ENCODE results near the gene CD24. TPM values are rescaled to one million over a fixed set of nuclear protein-coding genes. Genes with fewer than 3 reads are reported as not detected.
"Not testable (repeated sequence)": the region's sequence is repeated elsewhere in the genome, so short reads cannot be mapped to it uniquely, and the experiment has no call there.

The CD24 gene
- total RNA-seq, 1 donor from 2014 or later: 0.75 TPM

DNA sequence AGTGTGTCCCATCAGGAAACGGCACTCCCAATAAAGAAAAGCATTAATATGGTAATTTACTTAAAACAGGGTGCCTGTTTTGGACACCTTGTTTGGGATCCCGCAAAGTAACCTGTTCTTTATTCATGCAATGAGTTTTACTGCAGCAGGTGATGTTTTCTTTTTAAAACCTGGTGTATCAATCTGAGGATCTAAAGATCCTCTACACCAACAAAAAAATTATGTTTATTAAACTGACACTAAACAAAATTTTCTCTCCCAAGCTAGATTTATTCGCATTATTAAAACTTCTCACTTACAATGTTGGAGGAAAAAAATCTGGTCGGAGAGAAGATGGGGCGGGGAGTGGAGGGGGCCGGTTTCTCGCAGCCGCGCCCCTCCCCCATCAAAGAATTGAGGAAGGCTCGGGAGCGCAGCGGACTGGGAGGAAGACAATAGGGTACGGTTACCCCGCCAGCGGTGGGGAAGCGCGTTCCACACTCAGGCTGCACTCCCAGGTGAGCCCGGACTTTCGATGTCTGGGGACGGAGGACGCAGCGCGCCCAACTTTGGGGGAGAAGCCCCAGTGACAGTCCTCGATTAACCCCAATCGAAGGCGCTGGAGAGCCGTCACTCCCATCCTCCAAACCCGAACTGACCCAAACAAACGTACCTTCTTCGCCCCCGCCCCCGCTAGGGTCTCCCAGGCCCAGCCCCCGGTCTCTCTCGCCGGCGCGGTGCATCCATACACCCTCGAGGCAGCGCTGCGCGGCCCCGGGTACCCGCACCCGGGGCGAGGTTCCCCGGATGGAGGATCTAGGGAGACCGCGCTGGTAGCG, 1.3 kb downstream of the CD24 start:
- ATAC-seq (ENCODE audit: poor library complexity): no peak
- no peak for DNase-seq
- intact Hi-C loops (cut with DNase I): no loop called here

DNA sequence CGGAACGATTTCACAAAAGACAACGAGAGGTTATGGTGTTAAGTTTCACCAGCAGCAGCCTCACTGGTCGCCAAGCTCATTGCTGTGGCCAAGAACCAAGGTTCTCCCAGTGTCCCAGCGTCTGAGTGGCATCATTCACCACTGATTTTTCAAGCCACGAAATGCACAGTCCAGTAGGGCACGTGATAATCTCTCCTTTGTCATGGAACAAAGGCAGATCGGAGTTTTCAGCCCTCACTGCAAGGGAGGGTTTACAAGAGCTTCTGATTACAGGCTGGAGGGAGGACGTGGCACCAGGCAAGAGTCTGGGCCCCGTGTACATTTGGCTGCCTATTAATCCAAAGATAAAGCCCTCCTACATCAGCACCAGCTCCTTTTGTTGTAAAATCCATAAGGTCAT, 2.0 kb downstream of the CD24 start:
- intact Hi-C loops (cut with DNase I): no loop called here
- ATAC-seq (ENCODE audit: poor library complexity): no peak

DNA sequence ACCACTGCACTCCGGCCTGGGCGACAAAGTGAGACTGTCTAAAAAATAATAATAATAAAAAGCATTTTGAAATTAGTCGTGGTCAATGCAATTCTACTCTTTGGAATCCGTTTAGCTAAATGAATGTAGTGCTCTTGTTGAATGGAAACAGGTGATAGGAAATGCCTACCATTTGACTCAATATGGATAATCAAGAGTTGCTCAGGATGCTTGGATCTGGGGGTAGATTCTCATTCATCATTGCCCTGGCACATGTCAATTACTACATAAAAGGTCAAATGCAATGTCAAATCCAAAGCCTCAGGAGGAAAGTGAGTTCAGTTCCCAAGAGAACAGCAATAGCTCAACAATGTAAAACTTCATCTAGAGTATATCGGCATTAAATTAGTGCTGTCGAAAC, 3.8 kb downstream of the CD24 start:
- DNase-seq; intact Hi-C loops (cut with DNase I); ATAC-seq (ENCODE audit: poor library complexity): not testable (repeated sequence)

More for the DNA sequence above, 2.0 kb downstream of the CD24 start:
- DNase-seq: no peak

GRCh38 chr6:106967936-106968555, 6.5 kb downstream of the CD24 start:
- DNase-seq (no peak), ATAC-seq (ENCODE audit: poor library complexity) (no peak)
- intact Hi-C loops (cut with DNase I): no loop called here

- no peak for DNase-seq
- ATAC-seq (ENCODE audit: poor library complexity): no peak
- intact Hi-C loops (cut with DNase I): no loop called here
These were observed 7.6 kb downstream of the CD24 start for GRCh38 chr6:106966671-106967640.

- intact Hi-C loops (cut with DNase I): no loop called here
- ATAC-seq (ENCODE audit: poor library complexity) (no peak), DNase-seq (no peak)
These were observed 8.3 kb downstream of the CD24 start for GRCh38 chr6:106966229-106966628.

- ATAC-seq (ENCODE audit: poor library complexity) (no peak), DNase-seq (no peak)
- intact Hi-C loops (cut with DNase I): no loop called here
These were observed 9.6 kb downstream of the CD24 start for GRCh38 chr6:106964954-106965353.

DNA sequence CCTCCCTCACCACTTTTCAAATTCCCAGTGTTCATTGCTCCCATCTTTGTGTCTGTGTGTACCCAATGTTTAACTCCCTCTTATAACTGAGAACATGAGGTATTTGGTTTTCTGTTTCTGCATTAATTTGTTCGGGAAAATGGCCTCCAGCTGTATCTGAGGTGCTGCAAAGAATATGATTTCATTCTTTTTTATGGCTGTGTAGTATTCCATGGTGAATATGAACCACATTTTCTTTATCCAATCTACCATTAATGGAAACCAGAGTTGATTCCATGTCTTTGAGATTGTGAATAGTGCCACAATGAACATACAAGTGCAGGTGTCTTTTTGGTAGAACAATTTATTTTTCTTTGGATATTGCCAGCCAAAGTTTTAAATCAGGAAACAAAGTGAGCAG, 10.4 kb downstream of the CD24 start:
- intact Hi-C loops (cut with DNase I): no loop called here
- DNase-seq: no peak
- ATAC-seq (ENCODE audit: poor library complexity): no peak

GRCh38 chr6:106963544-106963943, 11.0 kb downstream of the CD24 start:
- DNase-seq: no peak
- intact Hi-C loops (cut with DNase I): no loop called here

DNA sequence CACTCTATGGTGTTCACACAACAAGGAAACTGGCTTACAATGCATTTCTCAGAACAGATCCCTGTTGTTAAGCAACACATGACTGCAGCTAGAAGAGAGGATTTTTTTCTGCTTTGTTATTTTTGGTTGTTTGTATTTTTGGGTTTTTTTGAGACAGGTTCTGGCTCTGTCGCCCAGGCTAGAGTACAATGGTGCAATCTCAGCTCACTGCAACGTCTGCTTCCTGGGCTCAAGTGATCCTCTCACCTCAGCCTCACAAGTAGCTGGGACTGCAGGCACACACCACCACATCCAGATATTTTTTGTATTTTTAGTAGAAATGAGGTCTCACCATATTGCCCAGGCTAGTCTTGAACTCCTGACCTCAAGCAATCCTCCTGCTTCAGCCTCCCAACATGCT, 12.7 kb downstream of the CD24 start:
- ATAC-seq (ENCODE audit: poor library complexity) (no peak), DNase-seq (no peak)
- intact Hi-C loops (cut with DNase I): no loop called here

More at GRCh38 chr6:106963544-106963943, 11.0 kb downstream of the CD24 start:
- ATAC-seq (ENCODE audit: poor library complexity): no peak

DNA sequence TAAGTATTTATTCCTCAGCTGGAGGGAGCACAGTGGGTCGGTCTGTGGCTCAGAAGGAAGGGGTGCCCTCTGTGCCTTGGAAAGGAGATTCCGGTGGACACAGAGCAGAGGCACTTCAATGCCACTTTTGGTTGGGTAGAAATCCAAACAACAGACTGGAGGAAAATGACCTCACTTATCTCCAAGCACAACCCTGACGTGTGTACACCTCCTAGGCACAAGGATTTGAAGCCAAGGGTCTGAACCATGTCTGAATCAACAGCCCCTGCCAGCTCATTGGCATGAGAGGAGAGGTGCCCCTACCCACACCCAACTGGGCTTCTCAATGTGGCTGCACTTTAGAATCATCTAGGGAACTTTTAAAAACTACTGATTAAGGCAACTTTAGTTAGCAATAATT, 13.4 kb downstream of the CD24 start:
- intact Hi-C loops (cut with DNase I): no loop called here
- DNase-seq (no peak), ATAC-seq (ENCODE audit: poor library complexity) (no peak)

DNA sequence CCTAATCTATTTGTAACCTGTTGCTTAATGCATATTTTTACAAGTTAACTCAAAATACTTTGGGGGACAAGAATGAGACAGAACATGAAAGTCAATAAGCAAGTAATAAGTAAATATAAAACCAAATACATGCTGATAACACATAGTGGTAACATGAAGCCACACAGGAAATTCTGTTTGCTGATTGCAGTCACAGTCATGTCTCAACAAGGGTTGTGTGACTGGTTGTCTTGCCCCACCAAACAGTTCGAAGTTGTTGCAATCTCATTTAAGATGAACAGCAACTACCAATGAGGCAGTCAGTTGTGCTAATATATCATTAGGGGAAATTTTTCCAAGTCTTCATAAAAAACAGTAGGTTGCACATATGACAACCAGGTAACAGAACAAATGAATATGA, 14.5 kb downstream of the CD24 start:
- intact Hi-C loops (cut with DNase I): no loop called here
- DNase-seq: no peak
- no peak for ATAC-seq (ENCODE audit: poor library complexity)

DNA sequence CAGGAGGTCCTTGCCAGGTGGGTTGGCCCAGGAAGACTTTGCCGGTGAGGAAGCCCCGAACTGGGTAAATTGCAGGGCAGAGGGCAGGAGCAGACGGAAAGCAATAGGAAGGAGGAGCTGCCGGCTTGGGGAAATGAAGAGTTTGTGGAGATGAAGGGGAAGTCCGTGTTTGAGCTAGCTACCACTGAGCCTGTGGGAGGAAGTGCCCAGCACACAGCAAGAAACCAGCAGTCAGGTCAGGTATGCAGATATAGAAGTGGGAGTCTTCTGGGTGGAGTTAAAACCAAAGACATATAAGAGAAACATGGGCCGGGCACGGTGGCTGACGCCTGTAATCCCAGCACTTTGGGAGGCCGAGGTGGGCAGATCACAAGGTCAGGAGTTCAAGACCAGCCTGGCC, 34.7 kb downstream of the CD24 start:
- no peak for ATAC-seq (ENCODE audit: poor library complexity)

GRCh38 chr6:106939208-106939607, 35.3 kb downstream of the CD24 start:
- DNase-seq: no peak
- no peak for ATAC-seq (ENCODE audit: poor library complexity)
- intact Hi-C loops (cut with DNase I): no loop called here

More for the DNA sequence above, 34.7 kb downstream of the CD24 start:
- no peak for DNase-seq
- intact Hi-C loops (cut with DNase I): no loop called here

DNA sequence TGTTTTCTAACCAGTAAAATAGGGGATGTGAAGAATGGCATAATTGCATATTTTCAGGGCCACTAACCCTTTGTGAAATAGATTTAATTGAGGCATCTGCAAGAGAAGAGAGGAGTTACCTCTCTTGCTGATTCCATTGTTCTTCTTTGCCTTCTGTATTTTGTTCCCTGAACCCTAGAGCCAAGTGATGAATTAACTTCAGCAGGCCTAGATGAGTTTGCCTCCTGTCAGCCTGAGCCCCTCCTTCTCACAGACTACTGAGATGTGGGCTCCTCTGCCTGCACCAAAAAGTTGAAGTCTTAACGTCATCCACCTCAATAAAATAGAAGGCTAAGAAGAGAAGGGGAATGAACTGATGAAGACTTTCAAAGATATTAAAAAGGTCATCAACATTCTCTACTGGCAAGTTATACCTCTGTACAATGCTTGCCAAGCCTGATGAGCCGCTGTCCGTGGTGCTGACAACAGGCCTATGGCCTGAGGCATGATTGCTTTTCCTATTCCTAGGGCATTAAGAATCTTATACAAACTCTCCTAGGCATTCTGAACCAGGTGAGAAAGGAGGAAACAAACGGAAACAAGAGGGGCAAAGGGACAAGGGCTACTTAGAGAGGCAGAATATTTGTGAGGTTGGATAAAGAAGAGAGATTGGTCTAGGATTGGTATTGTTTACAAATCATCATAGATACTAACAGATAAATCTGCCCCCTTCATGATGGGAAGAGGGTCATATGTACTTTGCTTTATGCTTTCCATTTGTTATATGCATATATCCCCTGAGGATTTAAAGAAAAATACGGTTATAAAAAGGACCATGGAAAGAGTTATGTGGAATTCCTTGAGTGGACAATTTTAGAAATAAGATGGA, 46.8 kb downstream of the CD24 start:
- intact Hi-C loops (cut with DNase I): no loop called here
- ATAC-seq (ENCODE audit: poor library complexity): no peak
- no peak for DNase-seq

DNA sequence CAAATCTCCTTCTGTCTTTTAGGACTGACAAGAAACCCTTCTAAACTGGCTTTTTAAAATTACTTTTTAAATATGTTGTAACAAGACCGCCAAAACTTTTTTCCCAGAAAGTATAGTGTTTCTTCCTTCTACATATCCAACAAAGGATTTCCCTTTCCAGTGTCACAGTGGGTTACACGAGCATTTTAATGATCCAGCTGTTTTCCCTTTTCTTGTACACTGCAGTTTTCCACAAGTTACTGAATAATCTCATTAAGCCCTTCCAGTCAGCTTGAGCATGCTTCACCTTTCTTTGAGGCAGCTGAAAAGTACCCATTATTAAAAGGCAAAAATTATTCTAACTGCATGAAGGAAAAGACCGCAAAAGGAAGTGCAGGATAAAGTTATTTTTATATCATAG, 48.6 kb downstream of the CD24 start:
- intact Hi-C loops (cut with DNase I): no loop called here
- DNase-seq (no peak), ATAC-seq (ENCODE audit: poor library complexity) (no peak)

GRCh38 chr6:106924694-106925523, 49.6 kb downstream of the CD24 start:
- ATAC-seq (ENCODE audit: poor library complexity) (no peak), DNase-seq (no peak)
- intact Hi-C loops (cut with DNase I): no loop called here

GRCh38 chr6:106922626-106923025, 51.9 kb downstream of the CD24 start:
- ATAC-seq (ENCODE audit: poor library complexity) (no peak), DNase-seq (no peak)
- intact Hi-C loops (cut with DNase I): no loop called here

Measured in Right ventricle myocardium superior (tissue), 1 donor.